Prostate gland (tissue), 2 donors: Measurements from ENCODE around the gene BOD1L1.

Experiments
- POLR2A ChIP-seq: fragments of 450-650 bp; IDR thresholded peaks from one replicate; pipeline ENCODE4 v1.6.1; 2016; ENCODE audit warnings: antibody characterized with exemption, mild to moderate bottlenecking
- POLR2AphosphoS5 ChIP-seq: sonication (generic); formaldehyde crosslinking; IDR thresholded peaks from one replicate; pipeline ENCODE4 v1.6.1; 2017; ENCODE audit warnings: antibody characterized with exemption
- TF ChIP-seq, protein P1 (sequence below), 4 experiments: fragments of 200-600 bp in 2 of 4; fragments of 450-650 bp in 2 of 4; sonication (generic) in 2 of 4; IDR thresholded peaks; 1 replicate in 3 of 4; 2 replicates in 1 of 4; pipeline ENCODE4 v1.5.1; 2016 to 2019; ENCODE audit warnings: antibody characterized with exemption in 4 of 4, mild to moderate bottlenecking in 2 of 4, moderate library complexity in 2 of 4

DNA sequence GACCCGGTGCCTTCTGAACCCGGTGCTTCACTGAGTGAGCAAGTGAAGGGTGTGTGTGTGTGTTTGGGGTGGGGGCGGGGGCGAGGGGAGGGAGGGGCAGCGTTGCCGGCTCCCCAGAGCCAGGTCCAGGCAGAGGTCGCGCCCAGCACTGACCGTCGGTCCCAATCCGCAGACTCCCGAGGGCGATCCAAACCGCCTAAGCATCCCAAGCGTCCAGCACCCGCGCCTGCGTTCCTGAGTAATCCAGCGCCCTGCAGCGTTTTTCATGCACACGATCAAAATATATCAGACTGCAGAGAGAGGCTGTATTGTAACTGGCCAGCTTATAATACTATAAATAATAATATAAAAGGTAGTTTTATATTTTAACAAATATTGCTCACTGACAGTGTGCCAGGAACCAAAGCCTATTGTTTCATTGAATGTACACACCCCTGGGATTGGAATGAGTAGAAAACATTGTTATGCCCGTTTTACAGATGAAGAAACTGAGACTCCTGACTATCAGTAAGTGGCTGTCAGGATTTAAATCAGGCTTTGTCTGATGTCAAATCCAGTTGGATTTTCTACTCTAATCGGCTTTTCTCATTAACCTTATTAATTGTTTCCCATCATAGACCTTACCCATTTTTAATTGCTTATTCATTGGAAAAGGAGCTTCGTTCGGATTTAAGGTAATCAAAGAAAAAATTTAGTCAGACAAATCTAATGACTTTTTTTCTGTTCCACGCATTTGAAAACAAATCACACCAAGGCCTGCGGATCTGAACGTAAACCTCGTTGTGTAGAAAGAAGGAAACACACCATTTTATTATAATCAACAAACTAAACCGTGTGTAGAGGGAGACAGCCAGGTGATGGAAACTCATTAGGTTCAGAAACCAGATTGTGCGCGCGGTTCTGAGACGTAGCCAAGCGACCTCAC lies 79.2 kb downstream of the BOD1L1 start:
- TF ChIP-seq, protein P1, sequence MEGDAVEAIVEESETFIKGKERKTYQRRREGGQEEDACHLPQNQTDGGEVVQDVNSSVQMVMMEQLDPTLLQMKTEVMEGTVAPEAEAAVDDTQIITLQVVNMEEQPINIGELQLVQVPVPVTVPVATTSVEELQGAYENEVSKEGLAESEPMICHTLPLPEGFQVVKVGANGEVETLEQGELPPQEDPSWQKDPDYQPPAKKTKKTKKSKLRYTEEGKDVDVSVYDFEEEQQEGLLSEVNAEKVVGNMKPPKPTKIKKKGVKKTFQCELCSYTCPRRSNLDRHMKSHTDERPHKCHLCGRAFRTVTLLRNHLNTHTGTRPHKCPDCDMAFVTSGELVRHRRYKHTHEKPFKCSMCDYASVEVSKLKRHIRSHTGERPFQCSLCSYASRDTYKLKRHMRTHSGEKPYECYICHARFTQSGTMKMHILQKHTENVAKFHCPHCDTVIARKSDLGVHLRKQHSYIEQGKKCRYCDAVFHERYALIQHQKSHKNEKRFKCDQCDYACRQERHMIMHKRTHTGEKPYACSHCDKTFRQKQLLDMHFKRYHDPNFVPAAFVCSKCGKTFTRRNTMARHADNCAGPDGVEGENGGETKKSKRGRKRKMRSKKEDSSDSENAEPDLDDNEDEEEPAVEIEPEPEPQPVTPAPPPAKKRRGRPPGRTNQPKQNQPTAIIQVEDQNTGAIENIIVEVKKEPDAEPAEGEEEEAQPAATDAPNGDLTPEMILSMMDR (IDR thresholded peaks at IDR 0.05): no peak
- TF ChIP-seq POLR2A (no peak), POLR2AphosphoS5 (no peak)
